ENCODE results near the gene TMEM270. TPM values are rescaled to one million over a fixed set of nuclear protein-coding genes. Genes with fewer than 3 reads are reported as not detected.

TMEM270 gene
- total and polyA plus RNA-seq, 2 of the 4 experiments (the other 2 are of a cell fraction), result 0.17 TPM; not detected in 1

GRCh38 chr7:73885975-73886798 is 25.2 kb downstream of the TMEM270 start:
- in situ Hi-C loops (cut with MboI; ENCODE audit: low sequenced_read_pairs), result no loop called here
- peak overlapping the region; percentile 14; the same call in 1 of the 2 replicates for H3K56ac ChIP-seq (ENCODE audit: extremely low read depth, insufficient read depth, low read length)
- peak overlapping the region; percentile 95 for H3K4ac ChIP-seq (ENCODE audit: low read depth, low read length)
- ChIA-PET CTCF (no interaction called here), POLR2A (ENCODE audit: unreplicated experiment) (no interaction called here)
- H3K4me3 ChIP-seq (ENCODE audit: insufficient read depth, low read depth, low read length), result no peak overlapping the region
- no peaks in the 10 kb centered on the region for H4K20me1 ChIP-seq (ENCODE audit: insufficient read depth, low read length)
- TF ChIP-seq BHLHE40 (IDR thresholded peaks at IDR 0.05; ENCODE audit: low read depth, low read length), result peak; percentile 61; the same call in 1 of the 2 replicates
- TF ChIP-seq, protein P1, sequence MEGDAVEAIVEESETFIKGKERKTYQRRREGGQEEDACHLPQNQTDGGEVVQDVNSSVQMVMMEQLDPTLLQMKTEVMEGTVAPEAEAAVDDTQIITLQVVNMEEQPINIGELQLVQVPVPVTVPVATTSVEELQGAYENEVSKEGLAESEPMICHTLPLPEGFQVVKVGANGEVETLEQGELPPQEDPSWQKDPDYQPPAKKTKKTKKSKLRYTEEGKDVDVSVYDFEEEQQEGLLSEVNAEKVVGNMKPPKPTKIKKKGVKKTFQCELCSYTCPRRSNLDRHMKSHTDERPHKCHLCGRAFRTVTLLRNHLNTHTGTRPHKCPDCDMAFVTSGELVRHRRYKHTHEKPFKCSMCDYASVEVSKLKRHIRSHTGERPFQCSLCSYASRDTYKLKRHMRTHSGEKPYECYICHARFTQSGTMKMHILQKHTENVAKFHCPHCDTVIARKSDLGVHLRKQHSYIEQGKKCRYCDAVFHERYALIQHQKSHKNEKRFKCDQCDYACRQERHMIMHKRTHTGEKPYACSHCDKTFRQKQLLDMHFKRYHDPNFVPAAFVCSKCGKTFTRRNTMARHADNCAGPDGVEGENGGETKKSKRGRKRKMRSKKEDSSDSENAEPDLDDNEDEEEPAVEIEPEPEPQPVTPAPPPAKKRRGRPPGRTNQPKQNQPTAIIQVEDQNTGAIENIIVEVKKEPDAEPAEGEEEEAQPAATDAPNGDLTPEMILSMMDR (conservative IDR thresholded peaks at IDR 0.05; ENCODE audit: low read depth, low read length), result no peak
- TF ChIP-seq MAFK (IDR thresholded peaks at IDR 0.05; ENCODE audit: low read depth, low read length), result no peak
- TF ChIP-seq, protein P2, sequence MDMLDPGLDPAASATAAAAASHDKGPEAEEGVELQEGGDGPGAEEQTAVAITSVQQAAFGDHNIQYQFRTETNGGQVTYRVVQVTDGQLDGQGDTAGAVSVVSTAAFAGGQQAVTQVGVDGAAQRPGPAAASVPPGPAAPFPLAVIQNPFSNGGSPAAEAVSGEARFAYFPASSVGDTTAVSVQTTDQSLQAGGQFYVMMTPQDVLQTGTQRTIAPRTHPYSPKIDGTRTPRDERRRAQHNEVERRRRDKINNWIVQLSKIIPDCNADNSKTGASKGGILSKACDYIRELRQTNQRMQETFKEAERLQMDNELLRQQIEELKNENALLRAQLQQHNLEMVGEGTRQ (IDR thresholded peaks at IDR 0.05; ENCODE audit: low read depth, low read length), result no peak
- TF ChIP-seq MAZ (IDR thresholded peaks at IDR 0.05; ENCODE audit: borderline replicate concordance, low read depth, low read length), result peak; percentile 86; the same call in 1 of the 2 replicates
- dilution Hi-C loops (cut with HindIII; ENCODE audit: low sequenced_read_pairs, unreplicated experiment), result no loop called here
- 28% methylated on average over 8 of the region's 25 CpGs; no CpG with 5 or more reads in 1 of the 2 experiments for WGBS, 2 experiments (ENCODE audit: extremely low coverage in 2 of 2, insufficient read length in 1 of 2)
- intact Hi-C loops (cut with micrococcal nuclease), result no loop called here
- BruUV-seq (replicated peaks), result no TSS peak
- H3K36me3 ChIP-seq (ENCODE audit: control insufficient read depth, insufficient read depth, low read length), result no peaks in the 10 kb centered on the region
- H2BK20ac ChIP-seq (ENCODE audit: low read depth, low read length), result peak overlapping the region; percentile 95
- H2BK5ac ChIP-seq (ENCODE audit: low read depth, low read length, poor library complexity, severe bottlenecking), result peak overlapping the region; percentile 58
- H3K14ac ChIP-seq (replicated peaks; ENCODE audit: low read depth, low read length), result peak overlapping the region; percentile 91
- ATAC-seq (ENCODE audit: low read depth) (peak; percentile 89), DNase-seq (peak; percentile 64)
- H3K18ac ChIP-seq (ENCODE audit: low read depth, low read length), result peak overlapping the region; percentile 10; the same call in 1 of the 2 replicates
- peak overlapping the region; percentile 75 for H2AK9ac ChIP-seq (replicated peaks; ENCODE audit: low read depth, low read length, poor library complexity)
- peaks cover 7% of the 10 kb centered on the region; the same call in 1 of the 2 replicates for H3K9me1 ChIP-seq (ENCODE audit: insufficient read depth, low read length)
- H2BK120ac ChIP-seq (ENCODE audit: low read depth, low read length), result peak overlapping the region; percentile 91
- peaks cover 19% of the 10 kb centered on the region for H3K4me1 ChIP-seq (ENCODE audit: control insufficient read depth, insufficient read depth, low read length)
- H3K27ac ChIP-seq (ENCODE audit: insufficient read depth, low read length), result peak overlapping the region; percentile 15
- no peaks in the 10 kb centered on the region for H3K79me1 ChIP-seq (ENCODE audit: low read depth in 1 of 2, low read length in 2 of 2)
- H3K4me2 ChIP-seq (ENCODE audit: low read depth, low read length), result no peak overlapping the region
- peak overlapping the region; percentile 90 for H2AK5ac ChIP-seq (ENCODE audit: low read depth, low read length)
- peak overlapping the region; percentile 60; the same call in 2 of the 3 replicates for H2BK15ac ChIP-seq (ENCODE audit: low read depth, low read length)
- peak overlapping the region; percentile 79 to 96; a peak in 3 of 4 replicates for H4K8ac ChIP-seq (ENCODE audit: low read depth in 2 of 2, low read length in 2 of 2)
- H3K23ac ChIP-seq (ENCODE audit: low read depth, low read length), result peak overlapping the region; percentile 69
- H3K9ac ChIP-seq (ENCODE audit: low read depth, low read length), result peak overlapping the region; percentile 18; the same call in 1 of the 2 replicates
- no peaks in the 10 kb centered on the region for H3K9me3 ChIP-seq (ENCODE audit: control insufficient read depth, insufficient read depth, low read length)
- H2AFZ ChIP-seq (replicated peaks; ENCODE audit: low read length, poor library complexity), result peak overlapping the region; percentile 97
- peak overlapping the region; percentile 67 for H4K91ac ChIP-seq (ENCODE audit: insufficient read depth, low read depth, low read length)
- no peaks in the 10 kb centered on the region for H3K27me3 ChIP-seq (ENCODE audit: control insufficient read depth, insufficient read depth, low read length)
- H4K5ac ChIP-seq (ENCODE audit: low read depth, low read length), result peak overlapping the region; percentile 35; the same call in 1 of the 2 replicates
